MM.1S (cell line): ENCODE results near the gene NPSR1.

ENCODE experiments used
- DNase-seq: peaks from one replicate; pipeline ENCODE4 v3.0.0-alpha.2; 2015
- H2AFZ ChIP-seq: fragments of 300-600 bp; sonication (generic); 2 replicates; pipeline ENCODE4 v1.6.0; 2016; ENCODE audit warnings: antibody characterized with exemption, low read length
- H3F3A ChIP-seq: fragments of 300-600 bp; sonication (generic); 2 replicates; pipeline ENCODE4 v1.6.1; 2016; ENCODE audit warnings: mild to moderate bottlenecking, antibody characterized with exemption, low read length, moderate library complexity, mixed read lengths; ENCODE audit not compliant: insufficient read depth
- H3K27ac ChIP-seq: fragments of 300-600 bp; sonication (generic); 2 replicates; pipeline ENCODE4 v1.5.1; 2016; ENCODE audit warnings: mild to moderate bottlenecking, low read length
- H3K27me3 ChIP-seq: fragments of 300-600 bp; sonication (generic); replicated peaks from 2 replicates; pipeline ENCODE4 v1.6.0; 2016; ENCODE audit warnings: low read length; ENCODE audit not compliant: insufficient read depth
- H3K36me3 ChIP-seq: fragments of 300-600 bp; sonication (generic); replicated peaks from 2 replicates; pipeline ENCODE4 v1.6.1; 2016; ENCODE audit warnings: mild to moderate bottlenecking, low read length, mixed read lengths; ENCODE audit not compliant: insufficient read depth
- H3K4me1 ChIP-seq: fragments of 300-600 bp; sonication (generic); 2 replicates; pipeline ENCODE4 v1.6.1; 2016; ENCODE audit warnings: low read length, mixed read lengths
- H3K4me2 ChIP-seq: fragments of 300-600 bp; sonication (generic); 2 replicates; pipeline ENCODE4 v1.6.0; 2016; ENCODE audit warnings: low read depth, low read length
- H3K4me3 ChIP-seq: fragments of 300-600 bp; sonication (generic); 2 replicates; pipeline ENCODE4 v1.5.1; 2016; ENCODE audit warnings: low read length, mixed read lengths
- H3K79me2 ChIP-seq: fragments of 300-600 bp; sonication (generic); 2 replicates; pipeline ENCODE4 v1.6.1; 2016; ENCODE audit warnings: mixed run types, low read length, mixed read lengths
- H3K9ac ChIP-seq: fragments of 300-600 bp; sonication (generic); 2 replicates; pipeline ENCODE4 v1.6.1; 2016; ENCODE audit warnings: low read length, mixed read lengths
- H3K9me2 ChIP-seq: fragments of 300-600 bp; sonication (generic); replicated peaks from 2 replicates; pipeline ENCODE4 v1.6.1; 2016; ENCODE audit warnings: mild to moderate bottlenecking, low read length, mixed read lengths; ENCODE audit not compliant: insufficient read depth
- H3K9me3 ChIP-seq: fragments of 300-600 bp; sonication (generic); replicated peaks from 2 replicates; pipeline ENCODE4 v1.6.1; 2016; ENCODE audit warnings: mild to moderate bottlenecking, low read length, mixed read lengths; ENCODE audit not compliant: insufficient read depth
- H4K20me1 ChIP-seq: fragments of 300-600 bp; sonication (generic); 2 replicates; pipeline ENCODE4 v1.6.1; 2016; ENCODE audit warnings: mild to moderate bottlenecking, low read length, moderate library complexity, mixed read lengths; ENCODE audit not compliant: insufficient read depth
- CTCF ChIP-seq: fragments of 300-600 bp; sonication (generic); IDR thresholded peaks from 2 replicates; pipeline ENCODE4 v1.5.1; 2016; ENCODE audit warnings: antibody characterized with exemption, low read length, mixed read lengths
- EZH2 ChIP-seq: fragments of 300-600 bp; sonication (generic); optimal IDR thresholded peaks from 2 replicates; pipeline ENCODE3; 2017; ENCODE audit warnings: low read depth, mild to moderate bottlenecking, antibody characterized with exemption, low read length, mixed read lengths
- EZH2phosphoT487 ChIP-seq: fragments of 300-600 bp; sonication (generic); IDR thresholded peaks from 2 replicates; pipeline ENCODE4 v1.6.1; 2018; ENCODE audit warnings: antibody characterized with exemption, low read length

Gene NPSR1

GRCh38 chr7:34749446-34749845 is 91.4 kb downstream of the NPSR1 start:
- H3K79me2 ChIP-seq: no peaks in the 10 kb centered on the region
- H3K4me3 ChIP-seq: no peak overlapping the region
- no peak overlapping the region for H2AFZ ChIP-seq
- no peaks in the 10 kb centered on the region for H3K36me3 ChIP-seq
- H3F3A ChIP-seq: peaks cover 25% of the 10 kb centered on the region
- H3K9me2 ChIP-seq: no peaks in the 10 kb centered on the region
- H3K9ac ChIP-seq: no peak overlapping the region
- no peak for DNase-seq
- no peak overlapping the region for H3K27ac ChIP-seq
- peaks cover 41% of the 10 kb centered on the region for H3K4me1 ChIP-seq
- H3K9me3 ChIP-seq: no peaks in the 10 kb centered on the region
- H4K20me1 ChIP-seq: no peaks in the 10 kb centered on the region
- no peak overlapping the region for H3K4me2 ChIP-seq
- H3K27me3 ChIP-seq: no peaks in the 10 kb centered on the region
- TF ChIP-seq EZH2 (no peak), CTCF (no peak), EZH2phosphoT487 (no peak)

DNA sequence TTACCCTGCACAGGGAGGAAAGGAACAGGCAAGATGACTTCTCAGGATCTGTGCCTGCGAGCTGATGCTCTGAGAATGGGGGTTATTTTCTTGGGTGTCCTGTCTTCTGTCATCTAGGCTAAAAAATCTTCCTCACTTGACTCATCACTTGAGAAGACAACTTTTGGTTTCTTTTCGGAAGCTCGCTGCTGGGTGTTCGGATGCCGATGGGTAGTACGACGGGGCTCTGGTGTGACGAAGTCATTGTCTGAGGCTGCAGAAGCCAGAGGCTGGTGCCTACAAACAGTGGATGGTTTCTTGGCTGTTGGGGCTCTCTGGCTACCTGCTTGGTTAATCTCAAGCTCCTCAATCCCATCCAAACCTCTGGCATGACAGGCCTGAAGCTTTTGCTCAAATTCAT is 92.2 kb downstream of the NPSR1 start:
- H3K27ac ChIP-seq: no peak overlapping the region
- no peak overlapping the region for H3K4me3 ChIP-seq
- H3K9me3 ChIP-seq: no peaks in the 10 kb centered on the region
- peaks cover 49% of the 10 kb centered on the region for H3K4me1 ChIP-seq
- H2AFZ ChIP-seq: no peak overlapping the region
- no peak overlapping the region for H3K9ac ChIP-seq
- H3K4me2 ChIP-seq: no peak overlapping the region
- peaks cover 32% of the 10 kb centered on the region for H3F3A ChIP-seq
- no peak for TF ChIP-seq EZH2phosphoT487
- no peak for TF ChIP-seq CTCF
- TF ChIP-seq EZH2: no peak
- no peaks in the 10 kb centered on the region for H3K36me3 ChIP-seq
- H3K9me2 ChIP-seq: no peaks in the 10 kb centered on the region
- no peaks in the 10 kb centered on the region for H3K79me2 ChIP-seq
- H4K20me1 ChIP-seq: no peaks in the 10 kb centered on the region
- no peaks in the 10 kb centered on the region for H3K27me3 ChIP-seq
- no peak for DNase-seq

DNA sequence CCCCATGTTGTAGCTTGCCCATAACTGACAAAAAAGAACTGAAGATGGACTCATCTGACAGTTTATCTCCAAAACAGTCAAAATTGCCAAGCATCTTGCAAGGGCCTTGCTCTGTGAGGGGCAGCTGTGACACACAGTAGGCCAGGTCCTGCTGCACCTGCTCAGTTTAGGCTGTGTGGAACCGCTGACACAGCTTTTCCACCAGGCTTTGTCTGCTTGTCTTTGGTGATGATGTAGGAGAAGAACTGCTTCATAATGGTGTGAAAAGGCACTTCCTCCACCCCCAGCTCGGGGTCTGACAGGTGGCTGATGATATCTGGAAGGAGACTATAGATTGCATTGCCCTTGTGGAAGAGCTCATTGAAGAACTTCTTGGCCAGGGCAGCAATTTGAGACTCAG is 92.6 kb downstream of the NPSR1 start:
- Histone ChIP-seq H4K20me1 (no peaks in the 10 kb centered on the region), H3F3A (peaks cover 37% of the 10 kb centered on the region), H3K4me3 (no peak overlapping the region), H2AFZ (no peak overlapping the region), H3K27ac (no peak overlapping the region), H3K4me2 (no peak overlapping the region), H3K9me2 (no peaks in the 10 kb centered on the region), H3K9ac (no peak overlapping the region), H3K36me3 (no peaks in the 10 kb centered on the region), H3K79me2 (no peaks in the 10 kb centered on the region), H3K9me3 (no peaks in the 10 kb centered on the region), H3K27me3 (no peaks in the 10 kb centered on the region), H3K4me1 (peaks cover 51% of the 10 kb centered on the region)
- DNase-seq: no peak
- TF ChIP-seq EZH2 (no peak), EZH2phosphoT487 (no peak), CTCF (no peak)
